ENCODE measurements around the gene CPTP.

Gene CPTP

GRCh38 chr1:1377540-1378205, 53.1 kb downstream of the CPTP start:
- no peak overlapping the region for H3K27ac ChIP-seq
- TF ChIP-seq CTCF (IDR thresholded peaks at IDR 0.05) = no peak
- H3K4me3 ChIP-seq = no peak overlapping the region
- DNase-seq (ENCODE audit: low spot score) = no peak
